Stimulated activated CD8-positive, alpha-beta memory T cell treated with anti-CD3 and anti-CD28 coated beads, Interleukin-2, amount 100 ng/mL, for 1 hour (primary cell): ENCODE data around the gene PLD5.
"Not testable (repeated sequence)": the region's sequence is repeated elsewhere in the genome, so short reads cannot be mapped to it uniquely, and the experiment has no call there.

Experiments used
- DNase-seq, 2 donors: peaks; one replicate each; pipeline ENCODE4 v3.0.0-alpha.2; 2020; ENCODE audit warnings: low read depth in 2 of 2

The PLD5 gene

DNA sequence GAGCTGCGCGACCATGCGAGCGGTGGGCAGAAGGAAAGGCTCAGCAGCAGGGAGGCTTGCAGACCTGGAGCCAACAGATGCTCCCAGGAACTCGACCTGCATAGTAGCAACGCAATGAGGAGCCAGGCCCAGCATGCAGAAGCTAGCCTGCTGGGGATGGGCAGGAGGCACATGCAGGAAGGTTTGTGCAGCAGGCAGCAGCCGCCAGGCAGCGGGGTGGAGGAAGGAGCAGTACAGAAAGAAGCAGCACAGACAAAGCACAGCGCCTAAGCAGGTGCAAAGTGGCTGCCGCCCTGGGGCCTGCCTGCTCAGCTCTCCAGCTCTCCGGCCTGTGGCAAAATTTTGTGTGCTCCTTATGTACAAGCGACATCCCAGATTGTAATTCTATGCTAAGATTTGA, 312.1 kb downstream of the PLD5 start:
- DNase-seq, result no peak

DNA sequence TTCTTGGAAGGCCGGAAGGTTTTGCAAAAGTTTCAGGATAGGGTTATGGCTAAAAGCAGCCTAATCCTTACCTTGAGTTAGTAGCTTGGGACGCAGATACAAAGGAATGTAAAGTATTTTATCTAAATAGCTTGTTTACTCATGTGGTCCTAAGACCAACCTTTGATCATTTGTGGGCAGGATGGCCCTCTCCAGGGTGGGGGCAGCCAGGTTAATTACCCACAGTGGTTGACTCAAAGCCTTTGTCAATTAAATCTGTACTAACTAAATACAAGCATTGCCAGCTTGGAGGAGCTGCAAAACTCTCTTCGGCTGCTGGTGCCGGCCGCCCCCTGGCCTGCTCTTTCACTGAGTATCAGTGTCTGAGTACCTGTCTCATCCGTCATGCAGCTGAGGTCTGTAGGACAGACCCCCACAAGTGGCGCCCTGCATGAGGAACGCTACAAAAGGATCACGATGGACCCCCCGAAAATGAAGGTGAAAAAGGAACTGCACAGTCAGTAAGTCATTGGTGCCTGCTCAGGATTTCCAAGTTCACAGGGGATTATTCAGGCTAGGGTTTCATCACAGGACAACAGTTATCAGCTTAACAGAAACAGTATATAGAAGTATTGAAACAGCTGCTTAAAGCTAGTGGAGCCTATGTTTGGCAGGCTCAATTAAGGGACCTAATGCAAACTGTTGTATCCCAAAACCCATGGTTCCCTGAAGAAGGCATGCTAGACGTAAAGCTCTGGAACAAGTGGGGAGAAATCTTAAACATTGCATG, 313.1 kb downstream of the PLD5 start:
- DNase-seq, result no peak

DNA sequence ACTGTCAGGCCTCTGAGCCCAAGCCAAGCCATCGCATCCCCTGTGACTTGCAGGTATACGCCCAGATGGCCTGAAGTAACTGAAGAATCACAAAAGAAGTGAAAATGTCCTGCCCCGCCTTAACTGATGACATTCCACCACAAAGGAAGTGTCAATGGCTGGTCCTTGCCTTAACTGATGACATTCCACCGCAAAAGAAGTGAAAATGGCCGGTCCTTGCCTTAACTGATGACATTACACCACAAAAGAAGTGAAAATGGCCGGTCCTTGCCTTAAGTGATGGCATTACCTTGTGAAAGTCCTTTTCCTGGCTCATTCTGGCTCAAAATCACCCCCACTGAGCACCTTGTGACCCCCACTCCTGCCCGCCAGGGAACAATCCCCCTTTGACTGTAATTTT, 314.2 kb downstream of the PLD5 start:
- DNase-seq, result not testable (repeated sequence)

DNA sequence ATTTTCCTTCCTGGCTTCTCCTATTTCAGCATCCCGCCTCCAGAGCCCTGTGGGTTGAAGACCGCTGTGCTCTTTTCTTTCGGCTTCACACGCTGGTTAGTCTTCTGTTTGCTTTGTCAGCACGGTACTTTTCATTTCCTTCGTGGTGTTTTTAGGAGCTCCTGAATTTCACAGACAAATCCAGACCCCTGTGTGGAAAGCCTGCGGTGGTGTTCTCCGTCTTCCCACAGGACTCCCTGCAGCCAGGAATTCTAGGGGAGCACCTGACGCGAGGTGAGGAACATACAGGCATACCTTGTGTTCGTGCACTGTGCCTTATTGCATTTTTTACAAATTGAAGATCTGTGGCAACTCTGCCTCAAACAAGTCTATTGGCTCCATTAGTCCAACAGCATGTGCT, 315.4 kb downstream of the PLD5 start:
- no peak for DNase-seq

DNA sequence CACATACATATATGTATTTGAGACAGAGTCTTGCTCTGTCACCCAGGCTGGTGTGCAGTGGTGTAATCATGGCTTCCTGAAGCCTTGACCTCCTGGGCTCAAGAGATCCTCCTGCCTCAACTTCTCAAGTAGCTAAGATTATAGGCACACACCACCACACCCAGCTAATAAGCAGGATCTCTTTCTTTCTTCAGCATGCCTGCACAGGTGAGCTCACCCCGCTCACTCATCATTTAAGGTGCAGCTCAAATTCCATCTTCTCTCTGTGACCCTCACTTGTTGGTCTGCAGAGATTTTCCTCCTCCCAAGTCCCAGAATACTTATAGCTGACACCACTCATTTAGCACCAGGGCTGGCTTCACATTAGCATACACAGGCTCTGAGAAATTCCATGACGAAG, 316.5 kb downstream of the PLD5 start:
- DNase-seq, result no peak

DNA sequence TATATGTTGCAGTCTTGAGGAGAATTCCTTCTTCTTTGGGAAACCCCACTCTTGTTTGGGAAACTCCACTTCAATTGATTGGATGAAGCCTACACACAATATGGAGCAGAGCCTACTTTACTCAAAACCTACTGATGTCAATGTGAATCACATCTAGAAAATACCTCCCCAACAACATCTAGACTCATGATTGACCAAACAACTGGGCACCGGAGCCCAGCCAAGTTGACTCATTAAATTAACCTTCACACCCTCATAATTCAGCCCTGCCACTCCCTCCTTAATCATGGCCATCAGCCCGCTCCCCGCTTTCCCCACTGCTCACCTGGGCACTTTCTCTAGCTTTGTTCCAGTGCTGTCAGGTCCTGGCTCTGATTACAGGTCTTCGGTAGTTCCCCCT, 317.5 kb downstream of the PLD5 start:
- no peak for DNase-seq

DNA sequence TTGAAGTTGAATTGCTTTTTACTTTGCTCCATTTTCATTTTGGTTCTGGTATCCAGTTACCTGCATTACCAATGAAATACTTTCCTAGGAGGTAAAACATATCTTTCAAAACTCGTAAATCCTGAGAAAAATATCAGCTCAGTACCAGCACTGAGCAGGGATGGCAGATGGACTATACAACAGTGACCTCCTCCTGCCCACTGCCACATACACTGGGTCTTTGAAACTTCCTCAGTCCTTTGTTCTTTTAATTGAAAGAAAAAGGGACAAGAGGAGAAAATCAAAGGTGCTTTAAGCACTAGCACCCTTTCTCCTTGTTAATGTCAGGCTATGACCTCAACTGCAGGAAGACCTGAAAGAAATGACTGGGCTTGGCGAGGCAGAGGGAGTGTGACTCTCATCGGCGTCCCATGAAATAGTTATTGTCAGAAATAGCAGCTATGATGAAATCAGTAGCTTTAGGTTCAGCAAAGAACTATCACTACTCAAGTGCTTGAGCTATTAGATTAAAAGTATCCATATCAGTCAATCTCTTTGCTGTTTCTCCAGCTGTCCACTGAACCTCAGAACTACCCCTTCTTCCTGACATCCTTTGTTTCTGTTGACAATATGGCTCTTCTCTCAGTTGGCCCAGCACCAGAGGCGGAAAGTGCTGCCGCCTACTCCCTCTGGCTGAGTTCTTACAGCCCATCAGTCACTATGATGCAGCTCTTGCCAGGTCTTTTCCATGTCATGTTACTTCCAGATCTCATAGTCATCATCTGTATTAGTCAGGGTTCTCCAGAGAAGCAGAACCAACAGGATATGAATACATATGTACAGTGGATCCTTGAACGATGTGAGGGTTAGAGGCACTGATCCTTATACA, 318.6 kb downstream of the PLD5 start:
- DNase-seq, result no peak

DNA sequence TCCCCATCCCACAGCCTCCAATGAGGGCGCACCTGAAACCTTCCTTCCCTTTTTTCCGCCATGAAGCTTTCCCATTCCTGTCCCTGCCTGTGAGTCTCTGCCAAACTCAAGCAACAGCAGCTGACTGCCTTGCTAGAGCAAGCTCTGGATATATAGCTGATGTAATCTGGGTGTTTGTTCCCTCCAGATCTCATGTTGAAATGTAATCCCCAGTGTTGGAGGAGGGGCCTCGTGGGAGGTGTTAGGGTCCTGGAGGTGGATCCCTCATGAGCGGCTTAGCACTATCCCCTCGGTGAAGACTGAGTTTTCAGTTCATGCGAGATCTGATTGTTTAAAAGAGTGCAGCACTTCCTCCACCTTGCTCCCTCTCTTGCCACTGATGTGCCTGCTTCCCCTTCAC, 321.2 kb downstream of the PLD5 start:
- DNase-seq, result no peak

DNA sequence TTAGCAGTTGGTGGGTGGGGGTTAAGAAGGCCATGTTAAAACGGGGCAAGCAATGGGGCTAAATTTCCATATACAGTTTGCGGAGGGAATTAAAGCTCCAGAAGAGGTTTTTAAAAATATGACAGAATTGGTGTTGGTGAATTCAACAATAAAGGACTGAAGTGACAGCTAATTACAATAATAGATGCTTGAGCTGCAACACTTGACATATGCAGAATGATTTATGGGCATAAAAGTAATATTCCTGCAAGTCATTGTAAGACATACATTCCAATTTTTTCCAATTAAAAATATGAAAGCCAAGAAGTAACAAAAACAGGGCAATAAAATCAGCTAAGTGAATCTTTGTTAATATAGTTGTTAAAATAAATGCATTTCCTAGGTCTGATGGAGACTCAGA, 323.4 kb downstream of the PLD5 start:
- no peak for DNase-seq

DNA sequence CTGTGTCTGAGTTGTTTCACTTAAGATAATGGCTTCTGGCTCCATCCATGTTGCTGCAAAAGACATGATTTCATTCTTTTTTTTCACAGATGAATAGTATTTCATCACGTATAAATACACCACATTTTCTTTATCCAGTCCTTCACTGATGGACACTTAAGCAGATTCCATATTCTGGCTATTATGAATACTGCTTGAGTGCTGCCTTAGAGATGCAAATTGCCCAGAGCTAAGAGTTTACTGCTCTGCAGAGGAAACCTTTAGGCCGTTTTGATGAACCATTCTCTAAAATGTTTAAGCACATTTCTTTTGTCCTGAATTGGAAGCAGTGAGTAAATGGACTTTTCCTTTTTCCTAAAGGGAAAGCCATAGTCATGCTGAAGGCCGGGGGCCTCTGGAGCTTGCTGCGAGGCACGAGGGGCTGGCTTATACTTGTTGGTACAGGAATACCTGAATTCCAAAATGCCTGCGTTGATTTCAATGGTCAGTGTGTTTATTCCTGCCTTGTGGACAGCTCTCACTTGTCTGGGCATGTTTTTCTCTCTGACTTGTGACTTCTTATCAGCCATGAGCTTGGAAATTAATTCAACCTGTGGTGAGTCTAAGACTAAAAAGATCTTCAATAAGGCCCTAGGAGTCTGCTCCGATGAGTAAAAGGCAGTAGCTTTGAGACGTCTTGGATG, 324.6 kb downstream of the PLD5 start:
- DNase-seq, result no peak

DNA sequence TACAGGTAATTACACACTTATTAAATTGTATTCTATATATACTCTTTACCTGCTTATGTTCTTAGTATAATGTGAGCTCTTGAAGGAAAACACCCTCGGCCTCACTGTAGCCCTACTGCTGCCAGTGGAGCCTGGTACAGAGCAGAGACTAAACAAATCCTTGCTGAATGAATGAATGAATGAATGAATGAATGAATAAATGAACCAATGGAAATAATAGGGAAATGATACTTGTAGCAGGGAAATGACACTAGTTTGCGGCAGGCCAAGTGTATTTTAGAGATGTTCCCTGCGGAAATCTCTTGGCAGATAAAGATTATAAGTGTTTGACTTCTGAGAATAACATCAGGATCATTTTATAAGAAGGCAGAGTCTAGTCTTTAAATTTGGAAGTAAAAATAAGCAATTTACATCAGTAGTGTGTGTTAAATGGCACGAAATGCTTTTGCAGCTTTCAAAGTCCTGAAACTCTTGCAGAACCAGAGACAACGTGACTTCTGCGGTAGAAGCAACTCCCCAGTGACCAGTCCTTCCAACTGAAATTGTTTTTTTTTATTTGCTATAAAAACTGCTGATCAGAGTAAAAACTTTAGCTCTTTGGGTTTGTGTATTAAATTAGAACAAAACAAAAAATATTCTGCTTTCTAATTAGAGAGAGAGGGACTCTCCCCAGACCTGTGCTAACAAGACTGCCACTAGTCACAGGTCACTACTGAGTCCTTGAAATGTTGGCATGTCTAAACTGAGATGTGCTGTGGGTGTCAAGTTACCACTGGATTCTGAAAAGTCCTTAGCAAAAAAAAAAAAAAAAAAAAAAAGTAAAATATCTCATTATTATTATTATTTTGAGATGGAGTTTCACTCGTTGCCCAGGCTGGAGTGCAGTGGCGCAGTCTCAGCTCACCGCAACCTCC, 326.3 kb downstream of the PLD5 start:
- no peak for DNase-seq

DNA sequence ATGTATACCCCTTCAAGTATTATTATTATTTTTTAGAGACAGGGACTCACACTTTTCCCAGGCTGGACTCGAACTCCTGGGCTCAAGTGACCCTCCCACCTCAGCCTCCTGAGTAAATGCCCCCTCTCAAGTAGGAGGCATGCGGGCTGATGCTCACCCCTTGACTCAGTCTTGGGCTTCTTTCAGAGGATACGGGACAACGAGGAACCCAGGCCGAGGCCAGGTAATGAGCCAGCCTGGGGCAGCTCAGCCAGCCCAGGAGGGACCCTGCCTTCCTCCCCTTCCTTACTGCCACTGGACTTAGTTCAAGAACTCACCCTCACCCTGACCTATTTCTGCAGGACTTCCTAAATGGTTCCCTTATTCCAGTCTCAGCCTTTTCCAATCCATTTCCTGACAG, 327.6 kb downstream of the PLD5 start:
- no peak for DNase-seq

DNA sequence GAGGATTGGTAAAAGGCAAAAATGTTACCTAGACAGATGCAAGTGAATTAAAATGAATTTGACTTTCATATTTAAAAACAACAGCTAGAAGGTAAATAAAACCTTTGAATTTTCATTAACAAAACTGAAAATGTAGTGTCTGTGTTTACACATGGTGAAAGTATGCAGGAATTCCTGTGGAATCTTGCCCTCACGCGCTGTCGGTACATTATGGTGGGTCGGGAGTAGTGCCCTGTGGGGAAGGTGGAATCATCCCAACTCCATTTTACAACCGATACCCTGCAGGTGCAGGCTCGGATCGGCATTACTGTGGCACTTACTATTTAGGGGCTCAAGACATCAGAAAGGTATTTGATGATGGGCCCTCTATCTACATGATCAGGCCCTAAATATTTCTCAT, 328.4 kb downstream of the PLD5 start:
- DNase-seq, result no peak

DNA sequence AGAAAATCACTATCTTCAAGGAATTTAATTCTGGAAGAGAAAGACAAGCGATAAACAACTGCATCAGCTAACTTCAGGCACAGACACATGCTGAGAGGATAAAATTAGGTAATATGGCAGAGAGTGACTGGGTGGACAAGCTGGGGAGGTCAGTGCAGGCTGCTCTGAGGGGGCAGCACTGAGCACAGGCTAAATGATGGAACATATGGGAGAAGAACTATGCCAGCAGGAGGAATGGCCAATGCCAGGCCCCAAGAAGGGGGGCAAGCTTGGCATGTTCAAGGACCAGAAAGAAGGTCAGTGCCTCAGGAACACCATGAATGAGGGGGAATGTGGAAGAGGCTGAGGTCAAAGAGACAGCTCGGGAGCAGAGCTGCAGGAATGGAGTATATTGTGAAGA, 334.9 kb downstream of the PLD5 start:
- no peak for DNase-seq

DNA sequence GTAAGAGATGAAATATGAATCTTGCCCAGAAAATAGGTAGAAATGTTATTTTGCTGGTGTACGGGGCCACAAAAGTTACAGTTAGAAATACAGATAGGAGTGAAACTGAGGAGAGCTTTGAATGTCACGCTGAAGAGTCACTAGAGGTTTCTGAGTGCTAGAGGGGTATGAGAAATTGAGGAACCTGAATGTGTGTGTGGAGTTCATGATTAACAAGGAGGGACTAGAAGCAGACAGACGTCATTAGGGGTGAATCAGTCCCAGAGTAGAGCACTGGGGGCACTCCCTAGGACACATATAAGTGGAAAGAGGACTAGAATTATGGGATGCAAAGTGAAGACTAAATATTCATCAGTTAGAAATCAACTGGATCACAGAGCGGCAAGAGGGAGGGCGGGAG, 336.7 kb downstream of the PLD5 start:
- no peak for DNase-seq

DNA sequence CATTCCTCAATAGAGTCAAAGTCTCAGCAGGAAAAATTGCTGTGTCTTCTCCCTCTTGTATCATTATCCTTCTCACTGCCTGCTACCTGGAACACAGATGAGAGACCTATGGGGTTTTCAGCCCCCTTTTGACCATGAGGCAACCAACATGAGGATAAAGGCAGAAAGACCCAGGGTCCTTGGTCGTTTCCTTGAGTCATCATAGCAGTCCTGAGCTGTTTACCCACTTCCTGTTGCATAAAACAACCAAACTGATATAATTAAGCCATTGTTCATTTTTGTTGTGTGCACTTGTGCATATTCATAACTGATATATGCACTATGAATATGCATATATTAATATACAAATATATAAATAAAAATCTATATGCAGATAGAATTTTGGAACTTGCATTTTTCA, 337.3 kb downstream of the PLD5 start:
- DNase-seq, result no peak

DNA sequence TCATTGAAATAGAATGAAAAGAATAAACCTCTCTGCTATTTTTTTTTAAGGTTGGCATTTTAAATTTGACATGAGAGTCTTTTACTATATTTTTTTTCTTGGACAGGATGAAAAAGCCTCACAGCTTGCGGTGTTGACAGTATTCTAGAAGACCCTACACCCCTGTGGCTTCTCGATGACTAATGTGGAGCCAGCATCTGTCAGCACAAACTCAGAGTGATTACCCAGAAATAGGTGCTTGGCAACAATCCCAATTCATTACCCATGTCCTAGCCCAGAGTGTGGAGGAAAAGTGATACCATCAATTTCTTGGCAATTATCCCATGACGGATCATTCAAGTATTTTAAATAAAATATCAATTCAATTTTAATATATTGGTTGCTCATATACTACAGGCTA, 338.8 kb downstream of the PLD5 start:
- DNase-seq, result no peak

DNA sequence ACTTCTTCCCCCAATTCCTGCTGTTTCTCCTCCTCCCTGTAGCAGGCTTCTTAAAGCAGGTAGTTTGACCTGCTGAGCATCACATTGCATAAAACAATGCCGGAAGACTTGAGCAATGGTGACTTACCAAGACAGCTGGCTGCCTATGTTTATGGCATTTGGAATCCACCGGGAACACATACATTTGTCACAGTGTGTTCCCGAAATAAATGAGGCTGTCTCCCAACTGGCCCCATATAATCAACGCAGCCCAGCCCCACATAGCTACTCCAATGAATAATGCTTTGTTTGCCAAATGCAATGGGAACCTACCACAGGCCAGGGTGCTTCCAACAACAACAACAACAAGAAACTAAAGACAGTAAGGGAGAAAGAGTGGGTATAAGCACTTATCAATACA, 339.5 kb downstream of the PLD5 start:
- no peak for DNase-seq

DNA sequence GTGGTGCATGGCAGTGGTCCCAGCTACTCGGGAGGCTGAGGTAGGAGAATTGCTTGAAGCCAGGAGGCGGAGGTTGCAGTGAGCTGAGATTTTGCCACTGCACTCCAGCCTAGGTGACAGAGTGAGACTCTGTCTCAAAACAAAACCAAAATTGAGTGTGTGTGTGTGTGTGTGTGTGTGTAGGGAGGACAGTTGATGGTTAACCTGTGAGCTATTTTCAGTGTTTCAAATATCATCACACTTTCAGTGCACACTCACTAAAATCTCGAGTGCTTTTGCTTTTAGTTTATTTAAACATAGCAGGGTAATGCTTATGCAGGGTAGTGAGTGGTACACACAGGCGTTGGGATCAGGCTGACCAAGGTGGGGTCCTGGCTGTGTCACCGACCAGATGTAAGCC, 344.7 kb downstream of the PLD5 start:
- DNase-seq, result not testable (repeated sequence)

DNA sequence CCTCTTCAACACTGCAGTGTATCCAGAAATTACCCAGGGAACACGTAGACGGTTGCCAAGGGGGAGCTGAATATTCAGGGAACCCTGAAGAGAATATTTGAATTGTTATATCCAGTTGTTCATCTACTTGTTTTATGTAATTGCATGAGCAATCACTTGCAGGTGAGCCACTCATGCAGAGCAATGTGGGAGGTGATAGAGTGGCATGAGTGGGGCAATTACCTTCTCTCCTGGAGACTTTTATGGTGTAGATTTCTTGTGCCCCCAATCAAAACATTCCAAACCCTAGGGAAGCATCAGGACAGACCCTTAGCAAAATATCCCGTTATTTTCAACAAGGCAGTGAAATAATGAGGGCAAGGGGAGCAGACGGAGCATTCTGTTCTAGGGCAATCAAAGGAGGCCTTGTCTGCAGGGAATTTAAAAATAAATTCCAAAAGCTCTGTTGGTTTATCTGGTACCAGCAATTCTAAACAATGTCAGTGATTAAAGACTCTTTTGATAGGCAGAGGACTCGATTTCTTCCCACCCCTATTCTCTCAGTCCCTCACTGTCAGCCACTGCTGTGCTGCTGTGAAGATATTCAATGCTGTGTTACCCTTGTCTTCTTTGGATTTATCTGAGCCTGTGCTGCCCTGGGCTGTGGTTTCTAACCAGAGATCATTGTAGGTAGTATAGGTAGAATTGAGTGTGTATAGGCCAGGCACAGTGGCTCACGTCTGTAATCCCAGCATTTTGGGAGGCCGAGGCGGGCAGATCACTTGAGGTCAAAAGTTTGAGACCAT, 345.4 kb downstream of the PLD5 start:
- DNase-seq, result no peak

DNA sequence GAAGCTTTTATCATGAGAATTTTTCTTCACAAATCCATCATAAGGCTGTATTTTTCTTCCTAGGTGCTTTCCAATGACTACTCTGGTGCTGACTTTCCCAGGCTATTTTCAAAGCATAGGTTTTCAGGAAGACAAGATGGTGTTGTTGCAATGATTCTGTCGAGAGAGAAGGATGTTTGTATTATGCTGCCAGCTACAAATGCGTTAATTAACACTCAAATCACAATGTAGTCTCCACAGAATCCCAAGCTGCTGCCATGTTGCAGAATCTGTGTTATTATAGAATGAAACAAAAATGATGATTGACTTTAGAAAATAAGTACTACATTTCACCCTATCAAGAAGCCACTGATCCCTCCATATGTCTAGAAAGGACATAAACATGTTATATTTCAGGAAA, 346.1 kb downstream of the PLD5 start:
- DNase-seq, result no peak
